Astrocyte of the cerebellum (primary cell): ENCODE data around the gene PPARD.

ENCODE experiments used
- DNase-seq: peaks from one replicate; pipeline ENCODE4 v3.0.0-alpha.2; 2011; ENCODE audit warnings: low read depth
- H3K4me3 ChIP-seq: 2 replicates; pipeline ENCODE4 v1.5.1; 2011; ENCODE audit warnings: mild to moderate bottlenecking, low read depth, low read length, moderate library complexity
- in situ Hi-C: cut with HindIII; loops from 2 replicates; pipeline ENCODE4 v1.10.0; 2017; ENCODE audit warnings: low sequenced_read_pairs
- TF ChIP-seq, protein P1 (sequence below): IDR thresholded peaks from 2 replicates; pipeline ENCODE4 v1.5.1; 2012; ENCODE audit warnings: low read length, low read depth, moderate library complexity, mild to moderate bottlenecking; ENCODE audit errors: missing control alignments

The PPARD gene

DNA sequence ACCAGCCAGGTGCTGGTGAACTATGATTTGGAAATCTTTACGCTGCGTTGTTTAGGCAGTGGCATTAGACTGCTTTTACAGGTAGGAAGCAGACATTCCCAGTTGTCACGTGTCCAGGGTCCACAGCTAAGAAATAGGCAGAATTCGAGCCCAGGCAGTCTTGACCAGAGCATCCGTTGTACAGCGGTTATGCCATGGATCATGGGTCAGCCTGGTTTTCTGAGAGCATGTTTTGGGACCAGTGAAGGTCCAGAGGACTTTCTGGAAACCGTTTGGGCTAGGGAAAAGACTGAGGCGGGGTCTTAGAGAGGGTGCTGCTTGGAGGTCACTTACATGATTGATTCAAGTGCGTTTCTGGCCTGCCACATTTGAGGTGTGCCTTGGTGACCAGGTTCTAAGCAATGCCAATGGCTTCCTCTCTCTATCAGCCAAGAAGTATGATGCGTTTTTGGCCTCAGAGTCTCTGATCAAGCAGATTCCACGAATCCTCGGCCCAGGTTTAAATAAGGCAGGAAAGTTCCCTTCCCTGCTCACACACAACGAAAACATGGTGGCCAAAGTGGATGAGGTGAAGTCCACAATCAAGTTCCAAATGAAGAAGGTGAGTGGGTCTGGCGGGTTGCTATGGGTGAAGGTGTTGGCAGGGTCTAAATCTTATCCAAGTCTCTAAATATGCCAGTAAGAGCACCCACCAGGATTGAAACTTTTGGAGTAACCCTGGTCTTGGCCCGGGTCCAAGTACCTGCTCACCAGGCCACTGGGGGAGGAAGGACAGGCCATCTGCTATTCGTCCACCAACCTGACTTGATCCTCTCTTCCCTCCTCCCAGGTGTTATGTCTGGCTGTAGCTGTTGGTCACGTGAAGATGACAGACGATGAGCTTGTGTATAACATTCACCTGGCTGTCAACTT, 127.6 kb downstream of the PPARD start:
- no peak for DNase-seq
- TF ChIP-seq, protein P1, sequence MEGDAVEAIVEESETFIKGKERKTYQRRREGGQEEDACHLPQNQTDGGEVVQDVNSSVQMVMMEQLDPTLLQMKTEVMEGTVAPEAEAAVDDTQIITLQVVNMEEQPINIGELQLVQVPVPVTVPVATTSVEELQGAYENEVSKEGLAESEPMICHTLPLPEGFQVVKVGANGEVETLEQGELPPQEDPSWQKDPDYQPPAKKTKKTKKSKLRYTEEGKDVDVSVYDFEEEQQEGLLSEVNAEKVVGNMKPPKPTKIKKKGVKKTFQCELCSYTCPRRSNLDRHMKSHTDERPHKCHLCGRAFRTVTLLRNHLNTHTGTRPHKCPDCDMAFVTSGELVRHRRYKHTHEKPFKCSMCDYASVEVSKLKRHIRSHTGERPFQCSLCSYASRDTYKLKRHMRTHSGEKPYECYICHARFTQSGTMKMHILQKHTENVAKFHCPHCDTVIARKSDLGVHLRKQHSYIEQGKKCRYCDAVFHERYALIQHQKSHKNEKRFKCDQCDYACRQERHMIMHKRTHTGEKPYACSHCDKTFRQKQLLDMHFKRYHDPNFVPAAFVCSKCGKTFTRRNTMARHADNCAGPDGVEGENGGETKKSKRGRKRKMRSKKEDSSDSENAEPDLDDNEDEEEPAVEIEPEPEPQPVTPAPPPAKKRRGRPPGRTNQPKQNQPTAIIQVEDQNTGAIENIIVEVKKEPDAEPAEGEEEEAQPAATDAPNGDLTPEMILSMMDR, result no peak
- peak overlapping the region; percentile 95 for H3K4me3 ChIP-seq
- in situ Hi-C loops, result no loop called here

DNA sequence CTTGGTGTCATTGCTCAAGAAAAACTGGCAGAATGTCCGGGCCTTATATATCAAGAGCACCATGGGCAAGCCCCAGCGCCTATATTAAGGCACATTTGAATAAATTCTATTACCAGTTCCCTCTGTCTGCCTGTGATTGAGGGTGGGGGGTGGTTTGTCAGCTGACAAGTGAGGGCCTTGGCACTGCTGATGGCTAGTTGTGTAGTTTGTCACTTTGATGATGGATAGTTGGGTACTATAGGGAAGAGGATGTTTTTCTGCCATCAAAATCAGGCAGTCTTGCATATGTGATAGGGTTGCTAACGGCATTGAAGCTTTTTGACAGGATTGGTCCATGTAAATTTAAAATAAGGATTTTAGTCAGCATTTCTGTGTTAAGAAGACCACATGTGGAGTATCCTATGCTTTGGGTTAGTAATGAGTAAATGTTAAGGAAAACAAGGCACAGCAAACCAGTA, 128.3 kb downstream of the PPARD start:
- in situ Hi-C loops, result no loop called here
- no peak for DNase-seq
- TF ChIP-seq, protein P1, result no peak
- peak overlapping the region; percentile 95 for H3K4me3 ChIP-seq

DNA sequence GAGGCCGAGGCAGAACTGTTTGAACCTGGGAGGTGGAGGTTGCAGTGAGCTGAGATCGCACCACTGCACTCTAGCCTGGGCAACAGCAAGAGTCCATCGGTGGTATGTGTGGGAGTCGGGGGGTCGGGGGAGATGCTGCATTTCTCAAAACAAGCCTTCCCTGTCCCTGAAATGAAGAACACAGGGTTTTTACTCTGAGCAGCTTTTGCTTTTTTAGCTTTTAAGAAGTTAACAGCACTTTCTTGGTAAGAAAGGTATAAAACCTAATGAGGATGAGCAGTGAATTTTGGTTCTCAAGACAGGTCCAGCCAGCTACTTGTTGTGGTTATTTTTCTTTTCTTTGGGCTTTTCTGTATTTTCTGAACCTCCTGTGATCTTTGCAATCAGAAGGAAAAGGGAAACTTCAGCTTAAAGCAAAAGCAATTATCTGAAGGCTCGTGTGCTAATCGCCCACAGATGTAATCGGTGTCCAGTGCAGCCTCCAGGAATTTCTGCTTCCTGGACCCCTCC, 129.5 kb downstream of the PPARD start:
- no peak overlapping the region for H3K4me3 ChIP-seq
- no peak for DNase-seq
- TF ChIP-seq, protein P1, result no peak
- in situ Hi-C loops, result no loop called here

DNA sequence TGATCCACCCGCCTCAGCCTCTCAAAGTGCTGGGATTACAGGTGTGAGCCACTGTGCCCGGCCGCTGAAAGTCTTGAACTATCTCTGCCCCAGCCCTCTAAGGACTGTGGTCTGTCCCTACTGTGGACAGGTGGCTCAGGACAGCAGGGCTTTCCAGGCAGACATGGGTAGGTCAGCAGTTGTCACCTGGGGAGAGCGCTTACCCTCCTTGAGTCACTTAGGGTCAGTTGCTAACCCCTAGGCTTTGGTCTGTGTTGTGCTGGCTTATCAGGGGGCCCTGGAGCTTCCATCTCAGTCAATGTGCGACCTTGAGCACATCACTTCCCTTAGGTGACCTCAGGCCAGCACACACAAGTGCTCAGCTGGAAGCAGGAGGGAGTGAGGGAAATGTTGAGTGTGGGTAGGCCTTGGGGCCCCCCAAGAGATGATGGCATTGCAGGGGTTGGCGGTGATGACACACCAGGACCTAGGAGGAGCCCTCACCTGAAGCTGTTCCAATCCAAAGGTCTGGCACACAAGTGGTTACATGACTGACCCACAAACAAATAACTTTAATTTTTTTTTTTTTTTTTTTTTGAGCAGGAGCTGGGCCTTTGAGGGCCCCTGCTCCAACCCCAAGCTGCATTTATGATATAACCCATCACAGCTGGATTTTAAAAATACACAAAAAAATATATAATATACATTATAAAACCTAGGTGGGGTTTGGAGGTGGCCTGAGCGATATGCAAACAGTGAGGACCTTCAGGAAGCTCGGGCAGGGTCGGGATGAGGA, 130.9 kb downstream of the PPARD start:
- TF ChIP-seq, protein P1, result no peak
- no peak for DNase-seq
- no peak overlapping the region for H3K4me3 ChIP-seq
- in situ Hi-C loops, result no loop called here

DNA sequence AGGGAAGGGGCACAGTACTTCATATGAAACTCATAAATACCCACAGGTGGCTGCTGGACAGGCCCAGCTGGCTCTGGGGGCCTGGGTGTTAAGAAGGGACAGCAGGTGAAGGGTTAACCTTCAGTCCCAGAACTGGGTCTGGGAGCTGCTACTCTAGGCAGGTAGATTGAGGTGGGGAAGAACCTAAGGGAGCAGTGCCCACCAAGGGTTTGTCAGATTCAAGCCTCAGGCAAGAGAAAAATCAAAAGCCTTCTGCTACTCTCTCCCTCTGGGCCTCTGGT, 131.4 kb downstream of the PPARD start:
- in situ Hi-C loops, result no loop called here
- H3K4me3 ChIP-seq, result no peak overlapping the region
- DNase-seq, result no peak
- TF ChIP-seq, protein P1, result no peak

DNA sequence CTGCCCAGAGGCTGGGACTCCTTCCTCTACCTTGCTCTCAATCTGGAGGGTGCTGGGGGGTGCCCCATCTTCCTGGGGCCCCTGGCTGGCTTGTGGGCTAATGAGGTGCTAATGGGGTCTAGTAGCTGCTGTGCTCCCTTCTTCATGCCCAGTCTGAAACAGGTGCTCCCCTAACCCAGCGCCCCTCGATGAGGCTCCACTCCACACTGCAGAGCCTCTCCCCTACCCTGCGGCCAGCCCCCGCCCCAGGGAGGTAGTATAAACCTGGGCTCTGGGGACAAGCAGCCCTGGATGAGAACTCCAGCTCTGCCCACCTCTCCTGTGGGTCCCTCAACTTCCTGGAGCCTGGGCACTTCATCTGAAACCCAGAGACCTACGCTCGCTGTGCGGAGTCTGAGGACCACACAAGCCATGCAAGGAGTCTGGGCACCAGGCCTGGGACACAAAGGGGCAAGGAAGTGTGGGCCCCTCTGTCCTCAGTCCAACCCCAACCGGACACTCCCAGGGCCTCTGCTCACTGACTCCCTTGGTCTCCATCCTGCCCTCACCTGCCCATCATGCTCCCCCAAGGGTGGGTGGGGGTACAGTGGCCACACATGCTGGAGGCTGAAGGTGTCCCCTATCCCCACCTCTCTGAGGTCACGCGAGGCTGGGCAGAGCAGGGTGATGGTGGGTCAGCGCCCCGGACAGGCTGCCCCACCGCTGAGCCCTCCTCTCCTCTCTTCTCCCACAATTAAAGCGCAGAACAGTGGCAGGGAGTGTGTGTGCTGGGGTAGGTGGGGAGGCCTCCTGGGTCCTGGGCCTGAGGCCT, 132.0 kb downstream of the PPARD start:
- H3K4me3 ChIP-seq, result no peak overlapping the region
- TF ChIP-seq, protein P1, result no peak
- in situ Hi-C loops, result no loop called here
- no peak for DNase-seq
